DOHH2 (cell line): Measurements from ENCODE around the gene LYSMD4.
A peak's percentile ranks its signal among the peaks of the same experiment; 100 is the strongest.
"Not testable (repeated sequence)": the region's sequence is repeated elsewhere in the genome, so short reads cannot be mapped to it uniquely, and the experiment has no call there.

Source experiments
- H3F3A ChIP-seq: fragments of 200-600 bp; sonication (generic), shearing (Covaris generic); 2 replicates; pipeline ENCODE4 v1.6.0; 2016; ENCODE audit warnings: antibody characterized with exemption, mild to moderate bottlenecking; ENCODE audit not compliant: control insufficient read depth, insufficient read depth
- H3K27ac ChIP-seq: fragments of 200-600 bp; sonication (generic); 2 replicates; pipeline ENCODE4 v1.5.1; 2014; ENCODE audit warnings: low read depth, mild to moderate bottlenecking, low read length, moderate library complexity
- H3K27me3 ChIP-seq: fragments of 200-600 bp; sonication (generic); 2 replicates; pipeline ENCODE4 v1.6.1; 2014; ENCODE audit warnings: mild to moderate bottlenecking, low read length, mixed read lengths; ENCODE audit not compliant: control insufficient read depth
- H3K36me3 ChIP-seq: fragments of 200-600 bp; sonication (generic); 2 replicates; pipeline ENCODE4 v1.6.1; 2014; ENCODE audit warnings: mild to moderate bottlenecking, low read length, moderate library complexity, mixed read lengths; ENCODE audit not compliant: control insufficient read depth
- H3K4me1 ChIP-seq: fragments of 200-600 bp; sonication (generic); 2 replicates; pipeline ENCODE4 v1.6.1; 2014; ENCODE audit warnings: mild to moderate bottlenecking, low read length, mixed read lengths; ENCODE audit not compliant: control insufficient read depth
- H3K4me2 ChIP-seq: fragments of 200-600 bp; sonication (generic); 2 replicates; pipeline ENCODE4 v1.6.0; 2014; ENCODE audit warnings: mild to moderate bottlenecking, low read length, moderate library complexity
- H3K4me3 ChIP-seq: fragments of 200-600 bp; sonication (generic); 2 replicates; pipeline ENCODE4 v1.5.1; 2014; ENCODE audit warnings: mild to moderate bottlenecking, low read length, mixed read lengths
- H3K79me2 ChIP-seq: fragments of 200-600 bp; sonication (generic); 2 replicates; pipeline ENCODE4 v1.6.1; 2014; ENCODE audit warnings: mild to moderate bottlenecking, low read length, mixed read lengths; ENCODE audit not compliant: control insufficient read depth
- H3K9me2 ChIP-seq: fragments of 200-600 bp; sonication (generic); replicated peaks from 2 replicates; pipeline ENCODE4 v1.6.1; 2014; ENCODE audit warnings: mild to moderate bottlenecking, low read length, mixed read lengths; ENCODE audit not compliant: control insufficient read depth
- H3K9me3 ChIP-seq: fragments of 200-600 bp; sonication (generic); 2 replicates; pipeline ENCODE4 v1.6.1; 2014; ENCODE audit warnings: antibody characterized with exemption, low read length, mixed read lengths; ENCODE audit not compliant: control insufficient read depth, insufficient read depth
- H4K20me1 ChIP-seq: fragments of 200-600 bp; sonication (generic); 2 replicates; pipeline ENCODE4 v1.6.0; 2014; ENCODE audit warnings: low read depth, mild to moderate bottlenecking, antibody characterized with exemption, low read length, moderate library complexity; ENCODE audit not compliant: control insufficient read depth, insufficient read depth
- EZH2phosphoT487 ChIP-seq: fragments of 200-600 bp; sonication (generic); IDR thresholded peaks from 2 replicates; pipeline ENCODE4 v1.6.1; 2017; ENCODE audit warnings: borderline replicate concordance, mild to moderate bottlenecking, antibody characterized with exemption, low read length, moderate library complexity, mixed read lengths
- TF ChIP-seq, protein P1 (sequence below): fragments of 200-600 bp; sonication (generic); IDR thresholded peaks from one replicate; pipeline ENCODE4 v1.5.1; 2014; ENCODE audit warnings: antibody characterized with exemption, mild to moderate bottlenecking, low read depth, low read length; ENCODE audit not compliant: poor library complexity, severe bottlenecking

Gene LYSMD4

DNA sequence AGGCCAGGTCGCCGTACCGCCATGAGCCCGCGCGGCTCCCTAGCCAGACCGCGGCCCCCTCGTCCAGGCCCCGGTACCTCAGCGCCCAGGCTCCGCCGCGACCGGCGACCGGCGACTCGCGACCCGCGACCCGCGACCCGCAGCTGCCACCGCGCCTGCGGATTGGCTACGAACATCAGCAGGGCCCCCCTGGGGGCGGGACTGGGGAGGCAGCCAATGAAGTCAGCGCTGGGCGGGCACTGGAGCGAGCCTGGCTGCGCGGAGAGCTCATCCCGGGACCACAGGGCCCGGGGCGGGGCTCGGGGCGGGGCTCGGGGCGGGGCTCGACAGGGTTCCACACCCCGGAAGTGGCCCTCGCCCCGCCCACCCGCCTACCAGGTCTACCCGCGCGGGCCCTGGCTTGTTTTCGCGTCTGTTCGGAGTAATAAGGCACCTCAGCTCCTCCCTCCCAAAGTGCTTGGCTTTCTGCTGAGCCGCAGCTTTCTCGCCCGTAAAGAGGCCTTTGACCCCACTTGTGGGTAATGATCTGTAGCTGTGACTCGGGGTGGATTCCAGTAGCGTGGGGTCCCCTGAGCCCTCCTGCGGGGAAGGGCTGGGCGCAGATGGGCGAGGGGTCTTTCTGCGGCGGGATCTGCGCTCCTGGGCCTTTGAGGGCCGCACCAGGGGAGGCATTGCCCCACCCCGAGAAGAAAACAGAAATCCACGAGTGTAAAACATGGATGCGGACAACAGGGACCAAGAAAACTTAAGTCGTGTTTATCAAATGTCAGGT is at the start of gene LYSMD4:
LYSMD4 (minus strand) TSS at position 170 of the 772 bp plus-strand sequence. CDS start 1,438 bp downstream, outside the sequence.
- no peaks in the 10 kb centered on the region for H3K9me3 ChIP-seq
- no peaks in the 10 kb centered on the region for H3K79me2 ChIP-seq
- H3K4me2 ChIP-seq = peak within 1 kb of the TSS; percentile 64
- H3K27me3 ChIP-seq = no peaks in the 10 kb centered on the region
- no peak within 1 kb of the TSS for H3K27ac ChIP-seq
- no peaks in the 10 kb centered on the region for H3F3A ChIP-seq
- no peak for TF ChIP-seq EZH2phosphoT487
- TF ChIP-seq, protein P1, sequence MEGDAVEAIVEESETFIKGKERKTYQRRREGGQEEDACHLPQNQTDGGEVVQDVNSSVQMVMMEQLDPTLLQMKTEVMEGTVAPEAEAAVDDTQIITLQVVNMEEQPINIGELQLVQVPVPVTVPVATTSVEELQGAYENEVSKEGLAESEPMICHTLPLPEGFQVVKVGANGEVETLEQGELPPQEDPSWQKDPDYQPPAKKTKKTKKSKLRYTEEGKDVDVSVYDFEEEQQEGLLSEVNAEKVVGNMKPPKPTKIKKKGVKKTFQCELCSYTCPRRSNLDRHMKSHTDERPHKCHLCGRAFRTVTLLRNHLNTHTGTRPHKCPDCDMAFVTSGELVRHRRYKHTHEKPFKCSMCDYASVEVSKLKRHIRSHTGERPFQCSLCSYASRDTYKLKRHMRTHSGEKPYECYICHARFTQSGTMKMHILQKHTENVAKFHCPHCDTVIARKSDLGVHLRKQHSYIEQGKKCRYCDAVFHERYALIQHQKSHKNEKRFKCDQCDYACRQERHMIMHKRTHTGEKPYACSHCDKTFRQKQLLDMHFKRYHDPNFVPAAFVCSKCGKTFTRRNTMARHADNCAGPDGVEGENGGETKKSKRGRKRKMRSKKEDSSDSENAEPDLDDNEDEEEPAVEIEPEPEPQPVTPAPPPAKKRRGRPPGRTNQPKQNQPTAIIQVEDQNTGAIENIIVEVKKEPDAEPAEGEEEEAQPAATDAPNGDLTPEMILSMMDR = no peak
- H3K4me1 ChIP-seq = peaks cover 11% of the 10 kb centered on the region
- H3K4me3 ChIP-seq = peak within 1 kb of the TSS; percentile 81
- no peaks in the 10 kb centered on the region for H3K9me2 ChIP-seq
- H4K20me1 ChIP-seq = no peaks in the 10 kb centered on the region
- no peaks in the 10 kb centered on the region for H3K36me3 ChIP-seq

DNA sequence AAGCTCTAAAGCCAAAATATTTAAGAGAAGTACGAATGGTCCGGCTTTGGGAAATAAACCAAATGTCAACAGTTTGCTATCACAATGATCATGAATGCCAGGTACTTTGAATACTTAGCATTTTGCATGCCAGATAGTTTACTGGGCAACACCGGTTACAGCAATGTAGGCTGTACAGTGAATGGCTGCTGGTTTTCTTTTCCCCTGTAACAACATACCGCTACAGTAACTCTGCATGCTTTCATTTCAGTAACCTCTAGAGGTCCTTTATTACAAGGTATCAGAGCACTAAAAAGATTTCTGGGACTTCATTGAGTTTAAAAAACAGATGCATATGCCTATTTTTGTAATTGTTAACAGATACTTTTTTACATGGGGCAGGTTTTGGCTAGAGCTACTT is 48.8 kb upstream of the LYSMD4 start:
- not testable (repeated sequence) for H4K20me1 ChIP-seq, H3K9me2 ChIP-seq, H3K4me1 ChIP-seq, H3K36me3 ChIP-seq, H3K4me2 ChIP-seq, H3F3A ChIP-seq, H3K27ac ChIP-seq, H3K79me2 ChIP-seq, H3K9me3 ChIP-seq, H3K27me3 ChIP-seq, H3K4me3 ChIP-seq

DNA sequence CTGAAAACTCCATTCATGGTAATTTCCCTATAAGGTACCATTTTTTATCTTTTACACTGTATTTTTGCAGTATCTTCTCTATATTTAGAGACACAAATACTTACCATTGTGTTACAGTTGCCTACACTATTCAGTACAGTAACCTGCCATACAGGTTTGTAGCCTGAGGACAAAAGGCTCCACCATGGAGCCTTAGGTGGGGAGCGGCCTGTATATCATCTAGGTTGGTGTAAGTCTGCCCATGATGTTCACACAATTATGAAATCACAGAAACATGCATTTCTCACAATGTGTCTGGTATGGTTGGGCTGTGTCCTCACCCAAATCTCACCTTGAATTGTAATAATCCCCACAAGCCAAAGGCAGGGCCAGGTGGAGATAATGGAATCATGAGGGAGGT is 43.9 kb upstream of the LYSMD4 start:
- H3K27ac ChIP-seq = no peak overlapping the region
- no peaks in the 10 kb centered on the region for H3K9me3 ChIP-seq
- 0 out of 2 replicates have a peak, but pooled peaks cover 5% of the 10 kb centered on the region for H3K27me3 ChIP-seq
- H4K20me1 ChIP-seq = no peaks in the 10 kb centered on the region
- H3K4me3 ChIP-seq = no peak overlapping the region
- H3K4me2 ChIP-seq = no peak overlapping the region
- TF ChIP-seq EZH2phosphoT487 = no peak
- TF ChIP-seq, protein P1 = no peak
- H3F3A ChIP-seq = no peaks in the 10 kb centered on the region
- no peaks in the 10 kb centered on the region for H3K4me1 ChIP-seq
- no peaks in the 10 kb centered on the region for H3K36me3 ChIP-seq
- H3K9me2 ChIP-seq = no peaks in the 10 kb centered on the region
- H3K79me2 ChIP-seq = no peaks in the 10 kb centered on the region

DNA sequence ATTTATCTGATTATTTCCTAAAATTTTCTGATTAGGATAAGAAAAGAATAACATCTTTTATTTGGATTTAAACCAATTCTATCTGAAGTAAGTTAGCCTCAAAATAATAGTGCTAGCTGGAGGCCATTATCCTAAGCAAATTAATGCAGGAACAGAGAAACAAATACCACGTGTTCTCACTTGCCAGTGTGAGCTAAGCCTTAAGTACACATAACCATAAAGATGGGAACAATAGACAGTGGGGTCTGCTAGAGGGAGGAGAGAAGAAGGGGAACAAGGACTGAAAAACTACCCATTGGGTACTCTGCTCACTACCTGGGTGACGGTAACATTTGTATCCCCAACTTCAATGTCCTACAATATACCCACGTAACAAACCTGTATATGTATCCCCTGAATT is 31.3 kb upstream of the LYSMD4 start:
- Histone ChIP-seq H3K27me3 (peaks cover 6% of the 10 kb centered on the region; the same call in 1 of the 2 replicates), H3K4me1 (peaks cover 6% of the 10 kb centered on the region), H3F3A (no peaks in the 10 kb centered on the region), H3K4me3 (no peak overlapping the region), H3K79me2 (no peaks in the 10 kb centered on the region), H3K27ac (no peak overlapping the region), H3K4me2 (no peak overlapping the region), H4K20me1 (no peaks in the 10 kb centered on the region), H3K9me2 (no peaks in the 10 kb centered on the region), H3K9me3 (no peaks in the 10 kb centered on the region), H3K36me3 (no peaks in the 10 kb centered on the region)
- TF ChIP-seq EZH2phosphoT487 = no peak
- TF ChIP-seq, protein P1 = no peak
